C4-2B (cell line): Measurements from ENCODE around the gene KRT84.

Experiments used
- H3K27ac ChIP-seq: fragments of 450-650 bp; 2 replicates; pipeline ENCODE4 v1.5.1; 2017
- CTCF ChIP-seq: fragments of 450-650 bp; conservative IDR thresholded peaks from 2 replicates; pipeline ENCODE4 v1.5.1; 2017; ENCODE audit warnings: mild to moderate bottlenecking
- ZFX ChIP-seq: fragments of 450-650 bp; IDR thresholded peaks from 2 replicates; pipeline ENCODE4 v1.6.1; 2017

Gene KRT84

GRCh38 chr12:52351196-52352059, 34.0 kb downstream of the KRT84 start:
- no peak overlapping the region for H3K27ac ChIP-seq
- TF ChIP-seq CTCF (no peak), ZFX (no peak)

- no peak for TF ChIP-seq CTCF
- no peak for TF ChIP-seq ZFX
- H3K27ac ChIP-seq, result no peak overlapping the region
Observed at GRCh38 chr12:52350786-52351185, 34.7 kb downstream of the KRT84 start.

GRCh38 chr12:52350021-52350620, 35.3 kb downstream of the KRT84 start:
- TF ChIP-seq ZFX (no peak), CTCF (no peak)
- H3K27ac ChIP-seq, result no peak overlapping the region

GRCh38 chr12:52349196-52349595, 36.3 kb downstream of the KRT84 start:
- no peak overlapping the region for H3K27ac ChIP-seq
- TF ChIP-seq ZFX (no peak), CTCF (no peak)

GRCh38 chr12:52347551-52348510, 37.6 kb downstream of the KRT84 start:
- TF ChIP-seq CTCF, result no peak
- no peak for TF ChIP-seq ZFX
- H3K27ac ChIP-seq, result no peak overlapping the region

- TF ChIP-seq ZFX (no peak), CTCF (no peak)
- no peak overlapping the region for H3K27ac ChIP-seq
Observed at GRCh38 chr12:52347016-52347415, 38.4 kb downstream of the KRT84 start.
